ENCODE results near the gene KCTD10. TPM values are rescaled to one million over a fixed set of nuclear protein-coding genes. Genes with fewer than 3 reads are reported as not detected.

KCTD10 gene, protein sequence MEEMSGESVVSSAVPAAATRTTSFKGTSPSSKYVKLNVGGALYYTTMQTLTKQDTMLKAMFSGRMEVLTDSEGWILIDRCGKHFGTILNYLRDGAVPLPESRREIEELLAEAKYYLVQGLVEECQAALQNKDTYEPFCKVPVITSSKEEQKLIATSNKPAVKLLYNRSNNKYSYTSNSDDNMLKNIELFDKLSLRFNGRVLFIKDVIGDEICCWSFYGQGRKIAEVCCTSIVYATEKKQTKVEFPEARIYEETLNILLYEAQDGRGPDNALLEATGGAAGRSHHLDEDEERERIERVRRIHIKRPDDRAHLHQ
- total RNA-seq = 74.5 and 95.6 TPM in 2 replicates

DNA sequence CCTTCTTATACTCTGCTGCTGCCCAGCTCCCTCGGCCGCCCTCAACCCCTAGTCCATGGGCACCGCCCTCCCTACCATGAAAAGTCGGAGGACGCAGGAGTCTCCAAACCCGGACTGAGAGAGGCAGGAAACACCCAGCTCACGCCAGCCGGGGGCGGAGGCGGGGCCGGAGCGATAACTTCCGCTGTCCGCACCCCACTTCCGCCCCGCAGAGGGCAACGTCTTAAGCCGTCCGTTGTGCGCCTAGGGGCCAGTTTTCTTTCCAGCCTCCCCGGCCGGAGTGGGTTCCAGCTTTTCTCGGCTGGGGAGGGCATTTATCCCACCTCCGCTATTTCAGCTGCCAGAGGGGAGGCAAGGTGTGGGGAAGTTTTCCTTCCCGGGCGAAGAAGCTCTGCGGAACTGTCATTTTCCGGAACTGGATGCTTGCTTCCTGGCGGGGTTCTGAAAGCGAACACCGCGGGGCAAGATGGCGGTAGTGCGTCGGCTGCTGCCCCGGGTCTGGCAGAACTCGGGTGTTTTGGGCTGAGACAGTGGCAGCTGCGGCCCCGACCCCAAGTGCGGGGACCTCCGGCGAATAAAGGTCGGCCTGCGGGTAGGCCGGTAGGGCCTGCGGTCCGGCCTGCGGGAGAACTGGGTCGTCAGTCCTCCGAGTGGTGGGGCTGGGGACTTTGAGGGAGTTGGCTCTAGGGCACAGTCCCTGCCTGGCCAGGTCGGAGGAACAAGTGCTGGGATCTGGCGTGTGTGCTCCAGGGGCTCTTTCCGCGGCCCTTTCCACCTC lies at the start of gene KCTD10, which contains the start of gene UBE3B:
TSS of gene KCTD10 (minus strand) at position 116 of the 778 bp plus-strand sequence. CDS start at position 78, 38 bp downstream.
TSS of gene UBE3B (plus strand) at position 450 of the 778 bp plus-strand sequence. CDS start 5,918 bp downstream, outside the sequence.
- DNase-seq (ENCODE audit: low read depth in 2 of 2) = peak; percentile 79 to 92

DNA sequence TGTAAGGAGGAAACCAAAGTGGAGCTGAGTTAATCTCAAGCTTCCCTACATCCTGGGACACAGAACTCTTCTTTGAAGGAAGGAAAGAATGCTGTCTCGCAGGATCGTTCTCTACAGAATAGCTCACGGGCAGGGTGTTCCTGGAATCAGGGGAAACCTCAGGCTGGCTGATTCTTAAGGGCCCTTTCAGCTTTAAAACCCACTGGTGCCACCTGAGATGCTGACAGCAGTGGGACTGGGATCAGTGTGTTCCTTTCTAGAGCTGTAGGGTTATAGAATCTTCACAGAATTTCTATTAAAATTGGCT lies 48.1 kb upstream of the KCTD10 start:
- no peak for DNase-seq (ENCODE audit: low read depth in 2 of 2)

DNA sequence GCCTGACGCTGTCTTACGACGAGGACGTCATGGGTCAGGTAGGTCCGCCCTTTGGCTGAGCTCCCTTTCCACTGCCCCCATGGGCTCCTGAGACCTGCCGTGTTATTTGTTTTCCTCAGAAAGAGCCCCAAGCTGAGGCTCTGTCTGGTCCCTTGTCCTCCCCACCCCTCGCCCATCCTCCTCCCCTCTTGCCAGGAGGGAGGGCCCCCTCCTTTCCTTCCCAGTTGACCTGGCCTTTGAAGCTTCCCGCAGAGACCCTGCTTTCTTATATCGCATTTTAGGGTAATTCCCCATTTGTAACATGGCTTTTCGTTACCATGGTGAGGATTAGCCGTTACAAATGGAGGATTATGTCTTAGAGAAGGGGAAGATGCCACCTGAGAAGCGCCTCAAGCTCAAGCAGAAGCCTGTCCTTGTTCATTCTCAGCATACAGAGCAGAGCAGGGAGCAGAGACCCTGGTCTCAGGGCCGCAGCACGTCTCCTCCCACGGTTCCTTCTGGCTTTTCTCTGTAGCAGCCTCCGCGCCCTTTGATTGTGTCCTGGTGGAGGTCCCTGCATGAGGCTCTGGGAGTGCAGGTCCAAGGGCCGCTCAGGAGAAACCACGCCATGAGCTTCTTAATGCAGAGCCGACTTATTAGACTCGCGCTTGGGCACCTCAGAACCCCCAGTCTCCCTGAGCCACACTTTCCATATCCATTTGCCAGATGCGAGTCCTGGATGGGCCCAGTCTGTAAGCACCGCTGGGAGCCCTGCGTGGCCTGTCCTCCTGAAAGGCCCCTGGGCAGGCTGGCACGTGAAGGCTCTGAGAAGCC lies 47.6 kb upstream of the KCTD10 start:
- DNase-seq (ENCODE audit: low read depth in 2 of 2) = no peak

DNA sequence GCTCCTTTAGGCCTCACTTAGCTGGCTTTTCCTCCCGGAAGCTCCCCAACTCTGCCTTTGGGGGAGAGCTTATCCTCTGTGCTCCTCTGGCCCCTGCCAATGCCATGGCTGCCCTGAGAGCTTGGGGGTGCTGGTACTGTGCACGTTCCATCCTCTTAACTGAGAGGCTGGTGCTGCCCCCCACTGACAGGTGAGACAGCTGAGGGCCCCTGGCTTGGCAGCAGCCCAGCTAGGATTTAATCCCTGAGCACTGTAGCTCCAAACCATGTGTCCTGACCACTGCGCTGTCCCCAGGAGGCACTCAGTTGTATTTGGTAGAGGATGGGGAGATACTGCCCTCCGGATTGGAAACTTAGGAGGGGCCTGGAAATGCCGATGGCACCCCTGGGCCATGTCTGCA lies 46.4 kb upstream of the KCTD10 start:
- no peak for DNase-seq (ENCODE audit: low read depth in 2 of 2)

DNA sequence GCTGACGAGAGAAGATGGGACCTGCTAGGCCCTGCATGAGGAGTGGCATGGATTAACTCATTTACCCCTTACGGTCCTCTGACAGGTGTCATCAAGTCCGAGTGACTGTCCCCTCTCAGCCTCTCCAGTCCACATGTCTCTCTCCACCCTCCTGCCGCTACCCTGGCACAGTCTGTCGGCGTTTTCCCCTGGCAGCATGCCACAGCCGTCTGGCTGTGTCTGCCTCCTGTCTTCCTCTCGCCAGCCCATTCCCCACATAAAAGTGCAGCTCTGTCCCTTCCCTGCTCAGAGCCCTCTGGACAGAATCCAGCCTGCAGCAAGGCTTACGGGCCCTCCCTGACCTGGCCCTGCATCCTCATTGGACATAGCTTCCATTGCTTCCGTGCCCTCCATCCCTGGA lies 46.0 kb upstream of the KCTD10 start:
- DNase-seq (ENCODE audit: low read depth in 2 of 2) = peak in 1 of 2 donors; percentile 10

DNA sequence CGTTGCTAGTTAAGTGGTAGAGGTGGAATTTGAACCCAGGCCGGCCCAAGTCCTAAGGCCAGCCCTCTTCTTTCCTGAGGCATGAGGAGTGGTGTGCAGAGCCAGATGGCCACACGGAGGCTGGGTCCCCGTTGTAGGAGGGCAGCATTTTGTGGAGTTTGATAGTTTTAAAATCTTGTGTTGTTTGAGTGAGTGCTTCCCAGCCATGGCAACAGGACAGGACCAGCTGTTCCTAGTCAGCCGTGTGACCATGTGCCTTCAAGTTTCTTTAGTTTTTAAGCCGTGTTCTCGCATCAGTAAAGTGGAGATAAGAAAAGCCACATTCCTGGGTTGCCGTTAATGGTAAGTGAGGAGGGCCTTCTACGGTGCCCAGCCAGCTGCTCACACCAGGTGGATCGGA lies 44.7 kb upstream of the KCTD10 start:
- no peak for DNase-seq (ENCODE audit: low read depth in 2 of 2)

DNA sequence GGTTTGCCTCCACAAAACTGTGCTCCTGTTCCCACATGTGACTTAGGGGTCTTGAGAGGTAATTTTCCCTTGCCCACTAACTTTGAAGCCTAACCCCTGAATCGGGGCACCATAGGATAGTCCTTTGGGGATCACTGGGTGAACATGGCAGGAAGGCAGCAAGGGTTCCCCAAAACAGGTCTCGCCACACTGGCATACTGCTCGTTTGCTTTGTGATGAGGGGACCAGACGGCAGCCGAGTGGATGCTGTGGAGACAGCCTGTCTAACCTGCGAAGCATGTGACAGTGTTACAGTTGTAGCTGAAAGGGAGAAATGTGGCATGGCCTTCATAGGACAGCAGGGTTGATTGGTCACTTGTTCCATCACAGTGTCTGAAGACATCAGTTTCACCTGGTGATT lies 42.7 kb upstream of the KCTD10 start:
- DNase-seq (ENCODE audit: low read depth in 2 of 2) = no peak

DNA sequence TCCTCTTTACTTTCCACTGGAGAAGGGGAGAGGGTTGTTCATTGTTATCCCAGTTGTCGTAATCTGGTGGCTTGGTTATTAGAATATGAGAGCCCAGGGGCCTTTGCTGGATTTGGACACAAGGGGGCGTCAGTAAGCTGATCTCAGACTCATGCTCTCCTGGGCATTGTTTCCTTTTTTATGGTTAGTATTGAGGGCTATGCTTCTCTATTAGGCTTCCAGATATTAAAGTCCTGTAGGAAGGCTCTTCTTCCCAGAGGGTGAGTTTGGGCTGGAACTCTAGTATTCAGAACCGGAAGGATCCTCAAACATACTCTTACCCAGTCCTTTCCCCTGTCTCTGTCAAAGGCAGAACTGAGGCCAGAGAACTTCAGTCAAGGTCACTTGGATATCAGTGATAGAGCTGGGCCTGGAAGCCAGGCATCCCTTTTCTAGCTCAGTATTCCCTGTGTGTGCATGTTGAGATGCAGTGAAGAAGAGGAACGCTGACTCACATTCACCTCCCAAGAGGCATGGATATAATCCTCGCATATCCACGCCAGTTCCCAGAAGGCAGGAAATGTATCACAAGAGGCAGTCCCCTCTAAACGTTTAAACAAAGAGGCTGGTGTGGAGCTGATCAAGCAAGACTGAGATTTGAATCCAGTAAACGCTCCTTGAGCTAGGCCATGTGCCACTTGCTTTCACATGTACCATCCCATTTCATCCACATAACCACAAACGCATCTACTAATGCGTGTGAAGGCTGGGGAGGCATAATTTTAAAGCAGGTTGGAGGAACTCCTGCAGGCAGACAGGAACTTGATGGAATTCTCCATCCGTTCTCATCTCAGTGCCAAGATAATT lies 41.9 kb upstream of the KCTD10 start:
- peak; percentile 49 to 81 for DNase-seq (ENCODE audit: low read depth in 2 of 2)

DNA sequence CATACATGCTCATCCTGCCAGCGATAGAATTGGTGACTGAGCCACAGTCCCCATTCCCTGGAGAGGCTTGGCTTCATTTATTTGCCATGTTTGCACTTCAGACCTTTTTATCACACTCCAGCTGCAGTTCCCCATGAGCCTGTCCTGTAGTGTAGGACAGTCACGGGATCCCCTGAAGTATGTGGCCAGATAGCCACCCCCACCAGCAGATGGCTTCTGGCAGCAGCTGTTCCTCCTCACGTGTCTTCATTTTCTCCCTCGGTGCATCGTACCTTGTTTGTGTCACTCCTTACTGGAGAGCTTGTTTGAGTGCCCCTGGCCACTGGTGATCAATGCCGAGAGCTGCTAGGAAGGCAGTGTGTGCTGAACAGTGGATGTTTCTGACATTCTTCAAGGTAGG lies 40.5 kb upstream of the KCTD10 start:
- no peak for DNase-seq (ENCODE audit: low read depth in 2 of 2)

DNA sequence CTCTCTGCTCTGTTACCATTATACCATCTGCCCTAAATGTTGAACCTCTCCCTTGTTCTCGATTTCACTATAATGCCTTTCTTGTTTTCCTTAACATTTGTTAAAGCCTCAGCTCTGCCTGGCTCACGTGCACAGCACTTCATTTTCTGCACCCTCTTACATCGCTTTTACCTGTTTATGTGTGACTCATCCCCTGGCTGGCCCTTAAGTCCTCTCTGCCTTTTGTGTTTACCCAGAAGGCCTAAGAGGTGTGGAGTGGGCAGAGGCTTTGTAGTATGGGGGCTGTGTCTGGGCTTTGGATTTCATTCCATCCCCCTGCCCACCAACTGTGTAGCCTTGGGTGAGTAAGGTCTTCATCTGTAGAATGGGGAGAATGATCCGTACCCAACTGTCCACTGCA lies 36.9 kb upstream of the KCTD10 start:
- DNase-seq (ENCODE audit: low read depth in 2 of 2) = no peak

DNA sequence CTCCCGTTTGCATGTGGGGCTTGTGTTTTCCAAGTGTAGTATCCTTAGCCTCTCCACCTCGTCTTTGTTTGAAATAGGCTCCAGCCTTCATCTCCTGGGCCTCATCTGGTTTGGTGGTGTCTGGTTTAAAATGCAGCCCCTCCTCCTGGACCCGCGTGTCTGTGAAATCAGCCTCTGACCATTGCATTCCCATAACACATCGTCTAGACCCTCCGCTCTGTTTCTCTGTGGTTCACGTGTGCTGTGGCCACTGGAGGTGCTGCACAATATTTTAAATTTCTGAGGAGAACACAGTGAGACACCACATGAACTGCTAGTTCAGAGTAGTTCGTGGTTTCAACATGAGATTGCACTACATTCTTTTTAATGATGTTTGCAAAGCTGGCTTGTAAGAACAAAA lies 36.0 kb upstream of the KCTD10 start:
- no peak for DNase-seq (ENCODE audit: low read depth in 2 of 2)

DNA sequence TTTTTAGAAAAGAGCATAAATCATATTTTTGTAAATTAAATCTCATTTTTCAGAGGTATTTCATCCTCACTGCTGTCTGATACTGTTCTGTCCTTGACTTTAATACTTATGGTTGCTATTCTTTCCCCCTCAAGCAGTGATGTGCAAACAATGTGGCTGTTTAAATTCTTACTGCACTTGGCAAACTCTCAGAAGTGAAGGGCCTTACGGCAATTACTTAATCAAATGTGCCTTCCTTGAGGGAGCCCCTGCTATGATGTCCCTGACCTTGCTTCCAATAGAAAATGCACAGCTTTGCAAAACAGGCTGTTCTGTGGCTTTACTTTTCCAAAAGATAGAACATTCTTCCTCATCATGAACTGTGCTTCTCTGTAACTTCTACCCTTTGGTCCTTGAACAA lies 35.5 kb upstream of the KCTD10 start:
- no peak for DNase-seq (ENCODE audit: low read depth in 2 of 2)

DNA sequence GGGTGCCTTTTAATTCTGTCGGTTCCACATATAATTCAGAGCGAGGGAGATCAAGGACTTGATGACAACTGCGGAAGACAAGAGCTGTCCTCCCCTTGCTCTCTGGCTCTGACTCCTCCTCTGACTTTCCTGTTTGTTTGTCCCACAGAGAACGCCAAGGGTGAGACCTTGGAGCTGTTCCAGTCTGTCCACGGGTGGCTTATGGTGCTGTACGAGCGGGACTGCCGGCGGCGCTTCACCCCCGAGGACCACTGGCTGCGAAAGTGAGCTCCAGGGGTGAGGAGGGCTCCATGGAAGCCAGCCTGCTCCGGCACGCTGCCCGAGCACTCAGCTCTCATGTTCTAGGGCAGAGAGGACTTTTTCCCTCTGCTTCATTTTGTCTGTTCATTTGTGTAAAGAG lies 33.1 kb upstream of the KCTD10 start:
- DNase-seq (ENCODE audit: low read depth in 2 of 2) = no peak

DNA sequence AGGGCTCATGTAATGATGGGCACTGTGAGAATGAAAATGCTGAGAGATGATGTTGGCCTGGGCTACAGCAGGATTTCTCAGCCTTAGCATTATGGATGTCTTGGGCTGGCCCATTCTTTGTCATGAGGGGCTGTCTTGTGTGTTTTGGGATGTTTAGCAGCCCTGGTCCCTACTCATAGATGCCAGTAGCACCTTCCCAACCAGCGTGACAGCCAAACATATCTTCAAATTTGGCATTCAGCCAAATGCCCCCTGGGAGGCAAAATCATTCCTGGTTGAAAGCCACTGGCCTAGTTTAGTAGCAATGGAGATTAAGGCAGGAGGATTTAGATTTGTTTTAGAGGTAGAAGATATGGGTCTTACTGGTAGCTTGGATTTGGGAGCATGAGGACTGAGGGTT lies 27.0 kb upstream of the KCTD10 start:
- DNase-seq (ENCODE audit: low read depth in 2 of 2) = no peak

DNA sequence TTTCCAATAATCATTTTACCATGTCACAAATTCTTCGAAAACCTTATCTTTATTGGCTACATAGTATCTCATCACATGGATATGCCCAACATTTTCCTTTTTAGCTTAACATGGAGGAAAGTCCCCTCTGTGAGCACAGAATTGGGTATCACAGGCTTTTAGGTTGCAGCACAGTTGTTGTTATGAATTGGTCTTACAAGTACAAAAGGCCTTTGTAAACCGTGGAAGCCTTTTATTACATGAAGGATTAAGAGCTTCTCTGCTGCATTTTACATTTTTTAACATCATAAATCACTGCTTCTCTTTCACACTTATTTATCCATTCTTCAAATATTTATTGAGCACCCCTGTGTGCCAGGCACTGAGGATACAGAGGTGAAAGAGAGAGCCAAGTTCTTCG lies 26.5 kb upstream of the KCTD10 start:
- DNase-seq (ENCODE audit: low read depth in 2 of 2) = no peak

DNA sequence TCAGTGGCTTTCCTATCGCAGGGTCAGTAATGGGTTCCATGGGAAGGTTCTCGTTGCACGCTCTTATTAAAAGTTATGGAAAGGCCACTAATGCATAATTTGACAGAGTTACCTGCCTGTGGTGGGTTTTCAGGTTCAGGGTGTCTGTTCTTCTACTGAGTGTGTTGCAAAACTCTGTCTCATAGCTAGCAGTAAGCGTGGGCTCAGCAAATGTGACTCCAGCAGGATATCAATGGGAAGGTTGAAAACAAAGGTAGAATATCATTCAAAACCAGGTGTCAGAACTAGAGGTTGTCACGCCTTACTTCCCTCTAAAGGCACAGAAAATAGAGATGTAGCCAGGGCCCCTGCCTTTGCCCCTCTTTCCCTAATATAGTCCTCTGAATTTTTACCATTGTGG lies 25.2 kb upstream of the KCTD10 start:
- DNase-seq (ENCODE audit: low read depth in 2 of 2) = no peak

DNA sequence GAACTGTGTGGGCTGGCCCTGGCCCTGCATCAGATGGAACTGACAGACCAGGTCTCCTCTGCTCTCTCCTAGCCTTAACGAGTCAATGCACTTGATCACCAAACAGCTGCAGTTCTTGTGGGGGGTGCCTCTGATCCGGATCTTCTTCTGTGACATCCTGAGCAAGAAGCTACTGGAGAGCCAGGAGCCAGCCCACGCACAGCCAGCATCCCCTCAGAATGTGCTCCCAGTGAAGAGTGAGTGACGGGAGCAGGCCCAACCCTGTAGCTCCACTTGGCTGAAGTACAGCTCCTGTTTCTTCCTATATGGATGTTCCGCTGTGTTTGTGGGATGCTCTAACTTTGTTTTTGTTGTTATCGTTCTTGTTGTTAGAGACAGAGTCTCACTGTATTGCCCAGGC lies 24.2 kb upstream of the KCTD10 start:
- no peak for DNase-seq (ENCODE audit: low read depth in 2 of 2)

DNA sequence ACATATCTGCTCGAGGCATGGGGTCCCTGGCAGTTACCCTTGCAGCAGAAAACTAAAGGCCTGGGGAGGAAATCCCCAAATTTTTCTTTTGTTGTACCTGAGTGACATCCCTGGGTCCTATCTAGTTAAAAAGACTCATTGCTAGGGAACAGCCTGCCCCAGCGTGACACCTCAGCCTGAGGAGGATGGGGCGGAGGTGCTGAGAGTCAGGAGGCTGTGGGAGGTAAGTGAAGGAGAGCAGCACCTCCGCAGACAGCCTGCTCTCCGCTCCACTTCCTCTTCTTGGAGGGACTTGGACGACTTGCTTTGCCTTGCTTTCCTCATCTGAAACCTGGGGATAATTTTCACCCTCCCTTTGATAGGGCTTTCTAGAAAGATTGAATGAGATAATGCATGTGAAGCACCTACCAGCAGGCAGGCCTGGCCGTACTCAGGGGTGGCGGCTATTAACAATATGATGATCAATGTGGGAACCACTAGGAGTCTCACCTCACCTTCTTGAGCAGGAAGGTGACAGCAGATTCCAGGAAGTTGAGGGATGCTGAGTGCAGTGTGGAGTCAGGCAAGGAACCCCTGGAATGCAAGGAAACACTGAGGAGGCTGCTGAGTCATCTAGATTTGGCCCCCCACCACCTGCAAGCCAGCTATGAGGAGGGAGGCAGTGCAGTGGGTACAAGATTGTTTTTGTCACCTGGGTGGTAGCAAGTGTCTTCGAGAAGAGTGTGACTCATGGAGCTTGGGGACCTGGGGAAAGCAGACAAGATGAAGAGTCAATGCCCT lies 23.5 kb upstream of the KCTD10 start:
- no peak for DNase-seq (ENCODE audit: low read depth in 2 of 2)

DNA sequence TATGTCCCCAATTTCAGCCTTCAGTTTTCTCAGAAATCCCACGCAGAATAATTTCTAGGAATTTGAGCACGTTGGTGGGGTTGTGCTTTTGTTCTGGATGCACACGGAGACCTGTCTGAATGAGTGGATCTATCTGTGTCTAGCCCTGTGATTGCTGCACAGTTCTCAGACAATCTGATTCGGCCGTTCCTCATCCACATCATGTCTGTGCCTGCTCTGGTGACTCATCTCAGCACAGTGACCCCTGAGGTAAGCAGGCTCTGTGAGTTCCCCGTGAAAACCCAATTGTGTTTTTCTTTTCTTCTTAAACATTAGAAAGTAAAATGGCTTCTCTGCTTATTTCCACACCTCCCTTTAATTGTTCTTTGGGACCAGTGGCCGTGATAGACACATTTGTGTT lies 20.6 kb upstream of the KCTD10 start:
- no peak for DNase-seq (ENCODE audit: low read depth in 2 of 2)

DNA sequence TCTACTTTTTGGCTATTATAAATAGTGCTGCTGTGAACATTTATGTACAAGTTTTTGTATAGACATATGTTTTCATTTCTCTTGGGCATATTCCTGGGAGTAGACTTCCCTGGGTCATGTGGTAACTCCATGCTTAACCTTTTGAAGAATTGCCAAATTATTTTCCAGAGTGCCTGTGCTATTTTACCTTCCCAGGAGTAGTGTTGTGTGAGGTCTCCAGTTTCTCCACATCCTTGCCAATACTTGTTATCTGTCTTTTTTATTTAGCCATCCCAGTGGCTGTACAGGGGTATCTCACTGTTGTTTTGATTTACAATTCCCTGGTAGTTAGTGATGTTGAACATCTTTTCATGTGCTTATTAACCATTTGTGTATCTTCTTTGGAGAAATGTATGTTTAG lies 19.2 kb upstream of the KCTD10 start:
- DNase-seq (ENCODE audit: low read depth in 2 of 2) = no peak

DNA sequence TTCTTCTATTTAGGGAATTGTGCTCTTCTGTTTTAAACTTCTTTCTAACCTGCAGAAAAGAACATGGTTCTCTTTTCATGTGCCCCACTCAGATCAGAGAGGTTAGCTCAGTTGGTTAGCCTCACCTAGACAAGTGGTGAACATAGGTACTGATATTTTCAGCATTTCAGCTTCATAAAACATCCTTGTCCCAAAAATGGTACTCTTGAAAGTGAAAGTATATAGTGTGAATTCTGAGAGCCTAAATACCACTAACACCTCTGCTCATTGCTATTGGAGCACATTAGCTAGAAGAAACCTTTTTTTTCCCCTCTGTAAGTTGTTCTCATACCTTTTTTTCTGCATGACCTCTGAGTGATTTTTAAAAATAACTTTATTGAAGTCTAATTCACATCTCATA lies 17.9 kb upstream of the KCTD10 start:
- no peak for DNase-seq (ENCODE audit: low read depth in 2 of 2)
